K562 (cell line): ENCODE results near the gene GNA15. TPM values are rescaled to one million over a fixed set of nuclear protein-coding genes. Genes with fewer than 3 reads are reported as not detected.

Source experiments
- ATAC-seq: fragments of 200-7000 bp; cut with Tn5 transposase; 3 replicates; pipeline ENCODE4 v1.9.1; 2020; ENCODE audit warnings: moderate library complexity
- BruUV-seq: library from RNA; stranded (reverse); fragments of 400-500 nt; replicated peaks from 2 replicates; lab custom pipeline; 2021; lab: Mats Ljungman, UMichigan
- CTCF ChIA-PET: fragments of 300-600 bp; formaldehyde crosslinking; extraction: SDS; loops from one replicate; lab custom pipeline; 2021; ENCODE audit warnings: low intra/inter-chr PET ratio; lab: Yijun Ruan, JAX
- POLR2A ChIA-PET: fragments of 300-600, 350-650 bp; sonication (Branson Sonifier 250); formaldehyde crosslinking; extraction: SDS; loops from one replicate; lab custom pipeline; 2021; ENCODE audit warnings: antibody characterized with exemption, inconsistent platforms; lab: Yijun Ruan, JAX
- DNase-seq, 4 experiments: peaks; one replicate each; pipeline versions ENCODE4 v3.0.0 to v3.0.0-alpha.2; 2011 to 2018; ENCODE audit warnings: low spot score in 3 of 4, mixed read lengths in 3 of 4; ENCODE audit errors: extremely low read depth in 1 of 4
- FAIRE-seq: peaks from 2 replicates; lab custom pipeline; 2011; peaks lifted over from hg19 to GRCh38; lab: Jason Lieb, UNC
- H2AFZ ChIP-seq: 2 replicates; pipeline ENCODE4 v1.6.0; 2011; ENCODE audit warnings: low read depth, low read length, control low read depth, inconsistent platforms
- H3K27ac ChIP-seq: fragments of 200-600 bp; 3 replicates; pipeline ENCODE4 v1.8.0; 2011; ENCODE audit warnings: low read depth, mild to moderate bottlenecking, control low read depth, inconsistent platforms, low read length, moderate library complexity, mixed read lengths; ENCODE audit errors: extremely low read depth
- H3K27me3 ChIP-seq, 2 experiments: fragments of 300-600 bp in 1 of 2; 2 replicates in 1 of 2; 3 replicates in 1 of 2; pipeline versions ENCODE4 v1.6.0 to v1.8.0; 2011; ENCODE audit warnings: inconsistent platforms in 2 of 2, low read length in 2 of 2, mild to moderate bottlenecking in 1 of 2, mixed read lengths in 1 of 2, moderate library complexity in 1 of 2; ENCODE audit not compliant: control insufficient read depth in 2 of 2, insufficient read depth in 2 of 2
- H3K36me3 ChIP-seq: fragments of 300-600 bp; 3 replicates; pipeline ENCODE4 v1.8.0; 2011; ENCODE audit warnings: mild to moderate bottlenecking, low read length, inconsistent platforms; ENCODE audit not compliant: control insufficient read depth, insufficient read depth
- H3K4me1 ChIP-seq, 2 experiments: fragments of 200-600 bp in 1 of 2; replicated peaks in 1 of 2; 2 replicates in 1 of 2; 3 replicates in 1 of 2; pipeline versions ENCODE4 v1.5.1 to v1.8.0; 2011; ENCODE audit warnings: inconsistent platforms in 2 of 2, low read length in 2 of 2, mild to moderate bottlenecking in 1 of 2, mixed read lengths in 1 of 2, moderate library complexity in 1 of 2; ENCODE audit not compliant: control insufficient read depth in 2 of 2, insufficient read depth in 2 of 2
- H3K4me2 ChIP-seq: 2 replicates; pipeline ENCODE4 v1.6.1; 2011; ENCODE audit warnings: low read length, control low read depth, inconsistent platforms, mixed read lengths; ENCODE audit not compliant: insufficient read depth
- H3K4me3 ChIP-seq: fragments of 200-600 bp; sonication (generic), shearing (Covaris generic); 2 replicates; pipeline ENCODE4 v1.5.1; 2016; ENCODE audit warnings: control low read depth, inconsistent platforms
- H3K79me2 ChIP-seq: fragments of 200-600 bp; 3 replicates; pipeline ENCODE4 v1.8.0; 2011; ENCODE audit warnings: low read length, inconsistent platforms; ENCODE audit not compliant: control insufficient read depth, insufficient read depth
- H3K9ac ChIP-seq, 2 experiments: 2 replicates each; pipeline versions ENCODE4 v1.6.0 to v1.6.1; 2011; ENCODE audit warnings: low read depth in 2 of 2, low read length in 2 of 2, control low read depth in 1 of 2, inconsistent platforms in 1 of 2, mild to moderate bottlenecking in 1 of 2, mixed read lengths in 1 of 2; ENCODE audit not compliant: insufficient read depth in 1 of 2
- H3K9me1 ChIP-seq: one replicate; pipeline ENCODE4 v1.6.0; 2011; ENCODE audit warnings: inconsistent platforms, mild to moderate bottlenecking, low read length, moderate library complexity; ENCODE audit not compliant: control insufficient read depth, insufficient read depth
- H3K9me3 ChIP-seq: replicated peaks from 2 replicates; pipeline ENCODE4 v1.5.1; 2011; ENCODE audit warnings: low read depth, low read length, inconsistent platforms; ENCODE audit not compliant: control insufficient read depth, insufficient read depth
- H4K20me1 ChIP-seq: replicated peaks from 2 replicates; pipeline ENCODE4 v1.6.1; 2011; ENCODE audit warnings: low read length, inconsistent platforms, mixed read lengths; ENCODE audit not compliant: control insufficient read depth, insufficient read depth
- HMG20A ChIP-seq: fragments of 450-650 bp; formaldehyde crosslinking; conservative IDR thresholded peaks from 2 replicates; pipeline ENCODE4 v1.4.0; 2020; ENCODE audit warnings: mild to moderate bottlenecking, mixed read lengths
- POLR2G ChIP-seq: fragments of 200-400 bp; formaldehyde crosslinking; IDR thresholded peaks from 2 replicates; pipeline ENCODE4 v1.6.1; 2017; ENCODE audit warnings: low read depth, mild to moderate bottlenecking, antibody characterized with exemption, low read length, moderate library complexity
- SLC30A9 ChIP-seq: fragments of 250-450 bp; sonication (Bioruptor Pico); IDR thresholded peaks from 2 replicates; pipeline ENCODE4 v1.8.0; 2022; ENCODE audit warnings: mild to moderate bottlenecking, moderate library complexity
- ZNF121 ChIP-seq: sonication (generic); formaldehyde crosslinking; conservative IDR thresholded peaks from 2 replicates; pipeline ENCODE4 v1.8.0; 2022; ENCODE audit warnings: missing genetic modification reagents
- ZNF184 ChIP-seq: sonication (generic); formaldehyde crosslinking; IDR thresholded peaks from 2 replicates; pipeline ENCODE4 v1.5.0; 2020; ENCODE audit warnings: missing genetic modification reagents
- ZNF561 ChIP-seq: fragments of 450-650 bp; formaldehyde crosslinking; conservative IDR thresholded peaks from 2 replicates; pipeline ENCODE4 v1.4.0; 2020; ENCODE audit warnings: mild to moderate bottlenecking, moderate library complexity
- WGBS: fragments of 100-300 bp; shearing (Covaris generic); methylation state at CpG from one replicate; pipeline ENCODE4 v1.1.6; 2016; ENCODE audit warnings: low coverage, mixed read lengths; ENCODE audit not compliant: insufficient coverage; ENCODE audit errors: missing lambda C conversion rate; 5-methylcytosine and 5-hydroxymethylcytosine counted together
- in situ Hi-C: fragments of 300-500 bp; cut with MboI; formaldehyde crosslinking; loops from 4 replicates; pipeline ENCODE4 v1.15.0; 2018; ENCODE audit warnings: inconsistent platforms, mixed read lengths
- intact Hi-C: fragments of 100-400 bp; cut with micrococcal nuclease; formaldehyde crosslinking; loops from 2 replicates; pipeline ENCODE4 v1.14.2; 2022
- polyA plus RNA-seq, 8 experiments: library from polyadenylated mRNA; depleted of rRNA in 4 of 8; stranded (reverse) in 5 of 8; unstranded in 3 of 8; fragments of >200 nt; fragmentation: Nextera tagmentation in 2 of 8; fragmentation: Illumina TruSeq in 1 of 8; extraction: Ambion mirVana in 2 of 8; extraction: Trizol in 1 of 8; gene quantifications; 2 replicates each; pipeline versions ENCODE4 v1.2.1 to v1.2.3, GENCODE V29; 2011 to 2014; ENCODE audit warnings: inconsistent platforms in 1 of 8, missing spikeins in 1 of 8
- total RNA-seq, 7 experiments: library from RNA; depleted of rRNA in 6 of 7; stranded (reverse); fragments of >200 nt in 6 of 7; fragmentation: Illumina TruSeq in 2 of 7; extraction: Trizol in 2 of 7; gene quantifications; 2 replicates each; pipeline versions ENCODE4 v1.2.1 to v1.2.3, GENCODE V29; 2011 to 2021; ENCODE audit warnings: low replicate concordance in 1 of 7
- TF ChIP-seq, protein P1 (sequence below): fragments of 200-800 bp; sonication (Bioruptor generic); IDR thresholded peaks from 2 replicates; pipeline ENCODE4 v1.6.1; 2017; ENCODE audit warnings: missing genetic modification characterization, missing compliant biosample characterization
- TF ChIP-seq, protein P2 (sequence below): conservative IDR thresholded peaks from 2 replicates; pipeline ENCODE4 v1.6.1; 2011; ENCODE audit warnings: low read depth, mild to moderate bottlenecking, low read length; ENCODE audit not compliant: control insufficient read depth
- TF ChIP-seq, protein P3 (sequence below): IDR thresholded peaks from 2 replicates; pipeline ENCODE4 v1.6.1; 2012; ENCODE audit warnings: low read depth, low read length, improper control_type of control experiment, borderline replicate concordance
- TF ChIP-seq, protein P4 (sequence below): fragments of 250-450 bp; sonication (Bioruptor Pico); IDR thresholded peaks from 2 replicates; pipeline ENCODE4 v1.4.0; 2020; ENCODE audit warnings: mild to moderate bottlenecking, moderate library complexity

The GNA15 gene
- total and polyA plus RNA-seq, 9 of the 15 experiments (the other 6 are each of a cell fraction or from before 2014, with no cell fraction given), result 0.03 to 0.24 (median 0.11) TPM; not detected in 1

DNA sequence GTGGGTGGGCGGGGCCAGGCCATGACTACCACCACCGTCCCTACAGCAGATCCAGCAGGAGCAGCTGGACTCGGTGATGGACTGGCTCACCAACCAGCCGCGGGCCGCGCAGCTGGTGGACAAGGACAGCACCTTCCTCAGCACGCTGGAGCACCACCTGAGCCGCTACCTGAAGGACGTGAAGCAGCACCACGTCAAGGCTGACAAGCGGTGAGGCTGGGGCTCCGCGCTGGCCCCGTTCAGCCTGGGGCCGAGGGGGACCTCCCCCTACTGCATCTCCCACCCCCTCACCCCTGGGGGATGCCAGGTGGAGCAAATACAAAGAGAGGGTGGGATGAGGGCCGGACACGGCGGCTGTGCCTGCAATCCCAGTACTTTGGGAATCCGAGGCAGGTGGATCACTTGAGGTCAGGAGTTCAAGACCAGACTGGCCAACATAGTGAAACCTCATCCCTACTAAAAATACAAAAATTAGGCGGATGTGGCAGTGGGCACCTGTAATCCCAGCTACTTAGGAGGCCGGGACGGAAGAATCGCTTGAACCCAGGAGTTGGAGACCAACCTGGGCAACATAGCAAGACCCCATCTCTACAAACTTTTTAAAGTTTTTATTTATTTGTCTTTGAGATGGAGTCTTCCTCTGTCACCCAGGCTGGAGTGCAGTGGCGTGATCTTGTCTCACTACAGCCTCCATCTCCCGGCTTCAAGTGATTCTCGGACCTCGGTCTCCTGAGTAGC lies 70.6 kb downstream of the GNA15 start:
- no peaks in the 10 kb centered on the region for H3K27me3 ChIP-seq
- no peak overlapping the region for H2AFZ ChIP-seq
- POLR2A ChIA-PET, result no interaction called here
- TF ChIP-seq, protein P1, sequence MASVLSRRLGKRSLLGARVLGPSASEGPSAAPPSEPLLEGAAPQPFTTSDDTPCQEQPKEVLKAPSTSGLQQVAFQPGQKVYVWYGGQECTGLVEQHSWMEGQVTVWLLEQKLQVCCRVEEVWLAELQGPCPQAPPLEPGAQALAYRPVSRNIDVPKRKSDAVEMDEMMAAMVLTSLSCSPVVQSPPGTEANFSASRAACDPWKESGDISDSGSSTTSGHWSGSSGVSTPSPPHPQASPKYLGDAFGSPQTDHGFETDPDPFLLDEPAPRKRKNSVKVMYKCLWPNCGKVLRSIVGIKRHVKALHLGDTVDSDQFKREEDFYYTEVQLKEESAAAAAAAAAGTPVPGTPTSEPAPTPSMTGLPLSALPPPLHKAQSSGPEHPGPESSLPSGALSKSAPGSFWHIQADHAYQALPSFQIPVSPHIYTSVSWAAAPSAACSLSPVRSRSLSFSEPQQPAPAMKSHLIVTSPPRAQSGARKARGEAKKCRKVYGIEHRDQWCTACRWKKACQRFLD (CRISPR knock-in tag), result no peak
- TF ChIP-seq POLR2G, result 0 out of 2 replicates have a peak, but pooled peaks have one; percentile 10
- no peak for TF ChIP-seq ZNF561 (CRISPR knock-in tag)
- TF ChIP-seq ZNF184, result no peak
- no peak for TF ChIP-seq HMG20A (CRISPR knock-in tag)
- TF ChIP-seq ZNF121 (CRISPR knock-in tag), result peak; percentile 68
- TF ChIP-seq, protein P2, sequence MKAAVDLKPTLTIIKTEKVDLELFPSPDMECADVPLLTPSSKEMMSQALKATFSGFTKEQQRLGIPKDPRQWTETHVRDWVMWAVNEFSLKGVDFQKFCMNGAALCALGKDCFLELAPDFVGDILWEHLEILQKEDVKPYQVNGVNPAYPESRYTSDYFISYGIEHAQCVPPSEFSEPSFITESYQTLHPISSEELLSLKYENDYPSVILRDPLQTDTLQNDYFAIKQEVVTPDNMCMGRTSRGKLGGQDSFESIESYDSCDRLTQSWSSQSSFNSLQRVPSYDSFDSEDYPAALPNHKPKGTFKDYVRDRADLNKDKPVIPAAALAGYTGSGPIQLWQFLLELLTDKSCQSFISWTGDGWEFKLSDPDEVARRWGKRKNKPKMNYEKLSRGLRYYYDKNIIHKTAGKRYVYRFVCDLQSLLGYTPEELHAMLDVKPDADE, result no peak
- TF ChIP-seq, protein P3, sequence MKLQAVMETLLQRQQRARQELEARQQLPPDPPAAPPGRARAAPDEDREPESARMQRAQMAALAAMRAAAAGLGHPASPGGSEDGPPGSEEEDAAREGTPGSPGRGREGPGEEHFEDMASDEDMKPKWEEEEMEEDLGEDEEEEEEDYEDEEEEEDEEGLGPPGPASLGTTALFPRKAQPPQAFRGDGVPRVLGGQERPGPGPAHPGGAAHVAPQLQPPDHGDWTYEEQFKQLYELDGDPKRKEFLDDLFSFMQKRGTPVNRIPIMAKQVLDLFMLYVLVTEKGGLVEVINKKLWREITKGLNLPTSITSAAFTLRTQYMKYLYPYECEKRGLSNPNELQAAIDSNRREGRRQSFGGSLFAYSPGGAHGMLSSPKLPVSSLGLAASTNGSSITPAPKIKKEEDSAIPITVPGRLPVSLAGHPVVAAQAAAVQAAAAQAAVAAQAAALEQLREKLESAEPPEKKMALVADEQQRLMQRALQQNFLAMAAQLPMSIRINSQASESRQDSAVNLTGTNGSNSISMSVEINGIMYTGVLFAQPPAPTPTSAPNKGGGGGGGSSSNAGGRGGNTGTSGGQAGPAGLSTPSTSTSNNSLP, result no peak
- TF ChIP-seq, protein P4, sequence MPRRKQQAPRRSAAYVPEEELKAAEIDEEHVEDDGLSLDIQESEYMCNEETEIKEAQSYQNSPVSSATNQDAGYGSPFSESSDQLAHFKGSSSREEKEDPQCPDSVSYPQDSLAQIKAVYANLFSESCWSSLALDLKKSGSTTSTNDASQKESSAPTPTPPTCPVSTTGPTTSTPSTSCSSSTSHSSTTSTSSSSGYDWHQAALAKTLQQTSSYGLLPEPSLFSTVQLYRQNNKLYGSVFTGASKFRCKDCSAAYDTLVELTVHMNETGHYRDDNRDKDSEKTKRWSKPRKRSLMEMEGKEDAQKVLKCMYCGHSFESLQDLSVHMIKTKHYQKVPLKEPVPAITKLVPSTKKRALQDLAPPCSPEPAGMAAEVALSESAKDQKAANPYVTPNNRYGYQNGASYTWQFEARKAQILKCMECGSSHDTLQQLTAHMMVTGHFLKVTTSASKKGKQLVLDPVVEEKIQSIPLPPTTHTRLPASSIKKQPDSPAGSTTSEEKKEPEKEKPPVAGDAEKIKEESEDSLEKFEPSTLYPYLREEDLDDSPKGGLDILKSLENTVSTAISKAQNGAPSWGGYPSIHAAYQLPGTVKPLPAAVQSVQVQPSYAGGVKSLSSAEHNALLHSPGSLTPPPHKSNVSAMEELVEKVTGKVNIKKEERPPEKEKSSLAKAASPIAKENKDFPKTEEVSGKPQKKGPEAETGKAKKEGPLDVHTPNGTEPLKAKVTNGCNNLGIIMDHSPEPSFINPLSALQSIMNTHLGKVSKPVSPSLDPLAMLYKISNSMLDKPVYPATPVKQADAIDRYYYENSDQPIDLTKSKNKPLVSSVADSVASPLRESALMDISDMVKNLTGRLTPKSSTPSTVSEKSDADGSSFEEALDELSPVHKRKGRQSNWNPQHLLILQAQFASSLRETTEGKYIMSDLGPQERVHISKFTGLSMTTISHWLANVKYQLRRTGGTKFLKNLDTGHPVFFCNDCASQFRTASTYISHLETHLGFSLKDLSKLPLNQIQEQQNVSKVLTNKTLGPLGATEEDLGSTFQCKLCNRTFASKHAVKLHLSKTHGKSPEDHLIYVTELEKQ (CRISPR knock-in tag), result no peak
- no peak for TF ChIP-seq SLC30A9 (CRISPR knock-in tag)
- H3K4me3 ChIP-seq, result no peak overlapping the region
- intact Hi-C loops, result no loop called here
- CTCF ChIA-PET, result no interaction called here
- peaks cover 3% of the 10 kb centered on the region for H3K9me1 ChIP-seq
- no peak overlapping the region for H3K27ac ChIP-seq
- H3K9ac ChIP-seq, result no peak overlapping the region; a peak in 1 of 4 replicates
- H3K4me2 ChIP-seq, result no peak overlapping the region
- DNase-seq (no peak), ATAC-seq (no peak), FAIRE-seq (no peak)
- H4K20me1 ChIP-seq, result 0 out of 2 replicates have a peak, but pooled peaks cover 10% of the 10 kb centered on the region
- BruUV-seq, result no TSS peak
- WGBS, result 94% methylated on average over 18 of the region's 28 CpGs
- peaks cover 0 to 59% of the 10 kb centered on the region in 2 experiments; a peak in 2 of 5 replicates for H3K4me1 ChIP-seq
- no peaks in the 10 kb centered on the region for H3K9me3 ChIP-seq
- no peaks in the 10 kb centered on the region for H3K79me2 ChIP-seq
- in situ Hi-C loops, result no loop called here
- peaks cover 70% of the 10 kb centered on the region; the same call in 2 of the 3 replicates for H3K36me3 ChIP-seq
